Suppressor macrophage (primary cell): Measurements from ENCODE around the gene ERCC5.
A peak's percentile ranks its signal among the peaks of the same experiment; 100 is the strongest.

Experiments
- DNase-seq, 4 experiments: peaks; one replicate each; pipeline ENCODE4 v3.0.0-alpha.2; 2020 to 2022

Gene ERCC5

GRCh38 chr13:102892503-102892902 is 46.7 kb downstream of the ERCC5 start:
- no peak for DNase-seq

DNA sequence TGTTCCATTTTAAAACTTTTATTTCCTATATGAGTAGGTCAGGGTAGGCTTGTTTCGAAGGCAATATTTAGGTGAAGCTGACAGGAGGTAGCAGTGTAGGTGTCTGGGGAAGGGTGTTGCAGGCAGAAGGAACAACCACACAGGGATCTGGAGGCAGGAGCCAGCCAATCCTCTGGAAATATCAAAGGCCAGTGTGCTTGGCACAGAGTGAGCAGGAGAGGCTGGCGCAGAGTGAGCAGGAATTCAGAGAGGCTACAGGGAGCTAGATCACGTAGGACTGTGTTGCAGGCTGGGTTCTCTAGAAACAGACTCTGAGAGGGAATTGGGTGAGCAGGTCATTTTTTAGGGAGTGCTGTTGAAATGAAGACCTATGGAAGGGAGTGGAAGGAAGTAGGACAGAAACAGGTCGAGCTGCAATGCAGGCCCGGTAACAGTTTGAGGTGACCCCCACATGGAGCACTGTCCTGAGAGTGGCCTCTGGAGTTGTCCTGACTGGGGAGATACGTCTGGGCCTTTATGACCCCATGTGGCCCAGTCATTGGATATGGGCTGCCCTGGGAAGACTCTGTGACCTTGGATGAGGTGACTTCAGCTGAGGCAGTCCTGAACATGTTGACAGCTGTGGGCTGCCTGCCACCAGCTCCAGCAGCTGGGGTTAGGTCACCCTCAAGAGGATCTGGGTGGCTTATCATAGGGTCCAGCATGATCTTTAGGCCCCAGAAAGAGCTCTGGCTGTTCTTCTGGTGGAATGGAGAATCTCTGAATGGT is 51.7 kb downstream of the ERCC5 start:
- DNase-seq: no peak

DNA sequence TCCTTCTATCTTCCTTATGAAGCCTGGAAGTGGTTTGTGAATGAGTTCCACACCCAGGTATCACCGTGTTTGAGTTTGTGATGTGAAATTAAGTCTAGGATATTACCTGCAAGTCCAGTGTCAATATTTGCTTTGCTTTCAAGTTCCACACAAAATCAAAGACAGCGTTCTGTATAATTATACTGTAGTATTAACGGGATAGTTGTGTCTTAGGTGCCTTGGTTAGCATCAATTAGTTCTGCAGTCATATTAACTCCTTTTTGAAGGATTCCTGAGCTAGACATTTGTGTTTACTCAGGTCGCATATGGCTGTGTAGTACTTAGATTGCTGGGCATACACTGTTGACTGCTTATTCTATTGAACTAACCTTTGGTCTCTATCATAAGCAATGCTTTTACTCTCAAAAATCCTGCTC is 54.4 kb downstream of the ERCC5 start:
- no peak for DNase-seq

- DNase-seq: no peak
These were observed 55.2 kb downstream of the ERCC5 start for GRCh38 chr13:102901056-102901455.

GRCh38 chr13:102901615-102902305 is 55.9 kb downstream of the ERCC5 start:
- DNase-seq: no peak

- DNase-seq: no peak
These were observed 57.0 kb downstream of the ERCC5 start for GRCh38 chr13:102902789-102903347.

GRCh38 chr13:102903659-102904407 is 58.0 kb downstream of the ERCC5 start:
- DNase-seq: peak in 2 of 4 experiments; percentile 7 to 18

DNA sequence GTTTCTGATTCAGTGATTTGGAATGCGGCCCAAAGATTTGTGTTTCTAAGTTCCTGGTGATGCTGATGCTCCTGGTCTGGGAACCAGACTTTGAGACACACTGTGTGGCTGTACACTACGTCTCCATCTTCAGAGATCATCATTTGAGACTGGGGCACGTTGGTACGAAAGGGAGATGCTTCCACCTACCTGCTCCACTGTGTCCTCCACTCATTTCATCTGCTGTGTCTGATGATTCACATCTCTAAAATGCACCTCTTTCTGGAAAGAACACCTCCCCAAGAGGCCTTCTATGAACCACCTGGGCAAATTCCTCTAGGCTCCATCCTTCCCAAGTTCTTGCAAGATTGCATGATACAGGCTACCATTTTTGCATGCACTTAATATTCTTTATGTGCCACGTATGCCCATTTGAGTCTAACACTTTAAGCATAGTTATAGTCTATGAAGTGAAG is 58.6 kb downstream of the ERCC5 start:
- no peak for DNase-seq

GRCh38 chr13:102905905-102906771 is 60.3 kb downstream of the ERCC5 start:
- DNase-seq: no peak

GRCh38 chr13:102907016-102907756 is 61.4 kb downstream of the ERCC5 start:
- DNase-seq: no peak

- DNase-seq: no peak
These were observed 62.2 kb downstream of the ERCC5 start for GRCh38 chr13:102907886-102908515.

- DNase-seq: no peak
These were observed 64.1 kb downstream of the ERCC5 start for GRCh38 chr13:102909971-102910370.

DNA sequence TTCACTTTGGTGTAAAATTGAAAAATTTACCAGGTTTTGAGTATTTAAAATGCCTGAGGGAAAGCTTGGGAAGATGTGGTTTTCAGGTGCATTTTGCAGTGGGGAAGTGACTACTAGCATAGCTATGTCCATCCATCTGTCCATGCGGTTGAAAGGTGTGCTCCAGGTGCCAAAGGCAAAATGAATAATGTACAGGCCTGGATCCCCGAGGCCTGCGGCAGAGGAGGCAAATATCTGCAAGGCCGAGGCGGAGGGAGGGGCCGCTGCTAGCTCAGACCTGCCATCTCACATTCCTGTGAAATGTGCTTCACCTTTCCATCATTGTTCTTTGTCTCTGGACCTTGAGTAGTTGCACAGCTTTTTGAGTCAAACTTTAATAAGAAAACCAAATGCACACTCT is 65.5 kb downstream of the ERCC5 start:
- DNase-seq: no peak

DNA sequence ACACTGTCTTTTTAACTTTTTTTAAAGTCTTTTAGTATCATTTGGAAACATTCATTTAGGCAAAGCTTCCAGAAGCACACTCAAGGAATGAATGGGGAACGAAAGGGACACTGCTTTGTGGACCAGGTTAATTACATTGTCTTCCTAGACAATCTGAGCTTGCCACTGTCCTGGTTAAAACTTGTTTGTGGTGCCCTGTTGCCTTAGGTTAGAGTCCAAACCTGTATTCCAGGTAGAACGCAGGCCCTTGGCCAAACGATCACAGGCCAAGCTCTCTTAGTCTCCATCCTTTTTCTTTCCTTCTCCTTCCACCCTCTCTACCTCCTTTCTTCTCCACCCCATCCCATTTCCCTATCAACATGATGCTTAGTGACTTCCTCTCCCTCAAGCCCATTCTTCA is 66.8 kb downstream of the ERCC5 start:
- no peak for DNase-seq

DNA sequence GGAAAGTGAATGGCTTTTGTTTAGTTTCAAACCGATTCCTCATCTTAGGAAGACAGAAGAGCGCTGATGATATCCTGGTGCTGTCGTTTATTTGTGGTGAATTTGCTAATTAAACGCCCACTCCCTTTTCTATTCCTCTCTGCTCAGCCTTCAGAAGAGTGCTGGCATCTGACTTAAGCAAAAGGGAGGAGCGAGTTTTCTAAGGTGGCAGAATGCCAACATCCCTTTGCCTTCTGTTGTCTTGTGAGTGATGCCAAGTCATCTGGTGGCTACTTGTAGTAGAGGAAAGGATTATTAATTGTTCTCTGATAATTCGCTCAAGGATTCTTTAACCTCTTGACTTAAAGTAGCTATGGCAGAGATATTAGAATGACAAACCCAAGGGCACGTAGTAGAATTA is 68.1 kb downstream of the ERCC5 start:
- DNase-seq: peak in 3 of 4 experiments; percentile 6 to 15 (median 12)

DNA sequence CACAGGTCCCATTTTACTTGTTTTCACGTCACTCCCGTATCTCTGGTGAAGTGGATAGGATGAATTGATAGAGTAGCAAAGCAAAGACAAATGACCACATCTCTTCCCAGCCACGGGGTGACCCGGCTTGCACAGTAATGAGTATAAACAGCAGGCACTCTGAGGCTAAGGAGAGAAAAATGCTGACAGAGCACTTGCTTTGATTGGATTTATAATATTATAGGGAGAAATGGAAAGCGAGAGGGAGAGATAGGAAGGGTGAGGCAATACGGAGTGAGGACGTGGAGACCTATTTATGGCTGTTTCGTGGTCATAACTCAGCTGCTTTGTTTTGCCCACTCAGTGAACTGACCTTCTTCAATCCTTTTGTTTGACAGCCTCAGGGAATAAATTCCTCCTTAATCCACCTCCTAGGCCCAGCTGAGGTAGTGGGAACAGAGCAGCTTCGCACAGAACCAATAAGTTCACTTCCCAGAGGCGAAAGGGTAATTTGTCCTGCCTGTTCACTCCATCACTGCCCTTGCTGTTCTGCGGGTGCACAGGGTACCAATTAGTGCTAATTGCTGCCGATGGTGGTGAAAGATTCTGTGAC is 68.6 kb downstream of the ERCC5 start:
- DNase-seq: no peak

DNA sequence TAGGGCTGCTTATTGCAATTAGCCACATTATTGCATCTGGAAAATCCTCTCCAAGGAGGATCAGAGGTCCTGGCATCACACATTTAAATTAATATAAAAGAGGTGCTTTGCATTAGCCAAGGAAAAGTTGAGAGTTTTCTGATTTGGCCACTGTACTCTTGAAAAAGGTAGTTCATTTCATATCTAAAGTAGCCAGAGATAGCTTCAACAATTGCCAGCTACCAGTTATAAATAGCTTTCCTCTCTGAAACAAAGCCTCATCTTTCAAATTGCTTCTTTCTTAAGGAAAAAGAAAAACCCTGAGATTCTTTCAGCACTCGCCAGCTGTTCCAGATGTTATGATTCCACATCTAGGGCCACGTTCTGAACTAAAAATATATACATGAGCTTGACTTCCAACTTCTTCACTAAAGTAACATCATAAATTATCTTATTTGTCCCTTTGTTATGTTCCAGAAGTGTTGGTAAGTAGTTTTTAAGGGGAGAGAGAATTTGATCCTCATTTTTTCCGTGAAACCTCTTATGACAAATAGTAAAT is 69.6 kb downstream of the ERCC5 start:
- DNase-seq: no peak

DNA sequence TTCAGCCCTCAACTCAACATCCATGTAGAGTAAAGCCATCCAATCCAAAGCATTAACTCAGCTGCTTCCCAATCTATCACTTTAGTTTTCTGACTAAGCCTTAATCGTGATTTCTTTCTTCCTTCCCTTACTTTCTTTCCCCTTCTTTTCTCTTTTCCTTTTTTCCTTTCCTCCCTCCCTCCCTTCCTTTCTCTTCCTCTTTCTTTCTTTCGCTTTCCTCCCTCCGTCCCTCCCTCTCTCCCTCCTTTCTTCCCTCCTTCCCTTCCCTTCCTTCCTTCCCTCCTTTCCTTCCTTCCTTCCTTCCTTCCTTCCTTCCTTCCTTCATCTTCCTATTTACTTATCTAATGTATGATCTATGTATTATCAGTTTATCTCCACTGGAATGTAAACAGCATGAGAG is 71.2 kb downstream of the ERCC5 start:
- DNase-seq: no peak

DNA sequence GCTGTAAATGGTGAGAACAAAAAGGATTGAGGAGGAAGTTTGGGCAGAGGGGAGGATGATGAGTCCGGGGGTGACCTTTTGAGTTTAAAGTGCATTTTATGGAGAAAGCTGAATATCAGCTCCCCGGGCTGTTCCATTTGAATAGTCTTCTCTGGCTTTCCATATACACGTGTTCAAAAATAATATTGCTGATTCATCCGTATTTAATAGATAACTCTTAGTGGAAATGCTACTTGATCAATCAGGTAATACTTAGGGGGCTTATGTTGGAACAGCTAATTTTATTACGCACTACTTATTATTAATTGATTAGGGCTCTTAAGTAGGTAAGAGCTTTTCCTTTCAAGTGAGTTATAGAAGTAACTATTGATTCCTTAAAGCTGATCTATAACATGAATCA is 76.4 kb downstream of the ERCC5 start:
- DNase-seq: no peak
